ENCODE measurements around the gene CENPB. TPM values are rescaled to one million over a fixed set of nuclear protein-coding genes. Genes with fewer than 3 reads are reported as not detected.

The CENPB gene
- total RNA-seq, 1 donor from 2014 or later = 87.4 TPM

- TF ChIP-seq CTCF (IDR thresholded peaks at IDR 0.05; ENCODE audit: insufficient read depth, low read length, severe bottlenecking) = peak; percentile 85
- Histone ChIP-seq H3K36me3 (ENCODE audit: control insufficient read depth, insufficient read depth, low read length) (peaks cover 6% of the 10 kb centered on the region), H3K4me3 (ENCODE audit: low read depth, low read length) (no peak overlapping the region), H3K27me3 (ENCODE audit: control insufficient read depth, insufficient read depth, low read length) (no peaks in the 10 kb centered on the region)
- FAIRE-seq (no peak), DNase-seq (ENCODE audit: low read depth) (peak; percentile 63)
These were observed 31.9 kb upstream of the CENPB start for GRCh38 chr20:3818155-3819151.

- no peaks in the 10 kb centered on the region for H3K36me3 ChIP-seq (ENCODE audit: control insufficient read depth, insufficient read depth, low read length)
- no peak overlapping the region for H3K4me3 ChIP-seq (ENCODE audit: low read depth, low read length)
- H3K27me3 ChIP-seq (ENCODE audit: control insufficient read depth, insufficient read depth, low read length) = no peaks in the 10 kb centered on the region
- no peak for DNase-seq (ENCODE audit: low read depth)
- FAIRE-seq = no peak
- no peak for TF ChIP-seq CTCF (IDR thresholded peaks at IDR 0.05; ENCODE audit: insufficient read depth, low read length, severe bottlenecking)
These were observed 29.3 kb upstream of the CENPB start for GRCh38 chr20:3815703-3816315.

DNA sequence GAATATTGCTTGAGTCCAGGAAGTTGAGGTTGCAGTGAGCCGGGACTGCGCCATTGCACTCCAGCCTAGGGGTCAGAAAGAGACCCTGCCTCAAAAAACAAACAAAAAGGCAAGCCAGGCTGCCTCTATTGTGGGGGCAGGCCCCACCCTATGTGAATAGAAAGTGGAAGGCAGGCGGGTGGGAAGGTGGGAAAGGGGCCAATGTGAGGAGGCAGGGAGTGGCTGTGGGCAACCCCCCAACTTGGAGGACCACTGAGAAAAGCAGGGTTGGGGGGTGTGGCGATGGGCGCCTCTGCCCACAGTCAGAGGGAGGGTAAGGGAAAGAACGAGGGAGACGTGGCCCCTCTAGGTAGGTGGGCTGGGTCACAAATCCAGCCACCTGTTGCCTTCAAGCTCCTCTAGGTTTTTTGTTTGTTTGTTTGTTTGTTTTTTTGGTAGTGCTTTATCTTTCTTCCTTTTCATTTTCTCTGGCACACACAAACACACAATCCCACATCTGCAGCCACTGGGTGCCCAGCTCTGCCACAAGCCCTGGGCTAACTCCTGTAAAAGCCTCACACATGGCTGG lies 28.5 kb upstream of the CENPB start:
- TF ChIP-seq CTCF (IDR thresholded peaks at IDR 0.05; ENCODE audit: insufficient read depth, low read length, severe bottlenecking) = no peak
- no peak overlapping the region for H3K4me3 ChIP-seq (ENCODE audit: low read depth, low read length)
- DNase-seq (ENCODE audit: low read depth) (no peak), FAIRE-seq (no peak)
- no peaks in the 10 kb centered on the region for H3K27me3 ChIP-seq (ENCODE audit: control insufficient read depth, insufficient read depth, low read length)
- H3K36me3 ChIP-seq (ENCODE audit: control insufficient read depth, insufficient read depth, low read length) = no peaks in the 10 kb centered on the region

- TF ChIP-seq CTCF (IDR thresholded peaks at IDR 0.05; ENCODE audit: insufficient read depth, low read length, severe bottlenecking) = no peak
- no peaks in the 10 kb centered on the region for H3K36me3 ChIP-seq (ENCODE audit: control insufficient read depth, insufficient read depth, low read length)
- H3K4me3 ChIP-seq (ENCODE audit: low read depth, low read length) = no peak overlapping the region
- FAIRE-seq (no peak), DNase-seq (ENCODE audit: low read depth) (no peak)
- H3K27me3 ChIP-seq (ENCODE audit: control insufficient read depth, insufficient read depth, low read length) = no peaks in the 10 kb centered on the region
These were observed 27.5 kb upstream of the CENPB start for GRCh38 chr20:3813848-3814581.

DNA sequence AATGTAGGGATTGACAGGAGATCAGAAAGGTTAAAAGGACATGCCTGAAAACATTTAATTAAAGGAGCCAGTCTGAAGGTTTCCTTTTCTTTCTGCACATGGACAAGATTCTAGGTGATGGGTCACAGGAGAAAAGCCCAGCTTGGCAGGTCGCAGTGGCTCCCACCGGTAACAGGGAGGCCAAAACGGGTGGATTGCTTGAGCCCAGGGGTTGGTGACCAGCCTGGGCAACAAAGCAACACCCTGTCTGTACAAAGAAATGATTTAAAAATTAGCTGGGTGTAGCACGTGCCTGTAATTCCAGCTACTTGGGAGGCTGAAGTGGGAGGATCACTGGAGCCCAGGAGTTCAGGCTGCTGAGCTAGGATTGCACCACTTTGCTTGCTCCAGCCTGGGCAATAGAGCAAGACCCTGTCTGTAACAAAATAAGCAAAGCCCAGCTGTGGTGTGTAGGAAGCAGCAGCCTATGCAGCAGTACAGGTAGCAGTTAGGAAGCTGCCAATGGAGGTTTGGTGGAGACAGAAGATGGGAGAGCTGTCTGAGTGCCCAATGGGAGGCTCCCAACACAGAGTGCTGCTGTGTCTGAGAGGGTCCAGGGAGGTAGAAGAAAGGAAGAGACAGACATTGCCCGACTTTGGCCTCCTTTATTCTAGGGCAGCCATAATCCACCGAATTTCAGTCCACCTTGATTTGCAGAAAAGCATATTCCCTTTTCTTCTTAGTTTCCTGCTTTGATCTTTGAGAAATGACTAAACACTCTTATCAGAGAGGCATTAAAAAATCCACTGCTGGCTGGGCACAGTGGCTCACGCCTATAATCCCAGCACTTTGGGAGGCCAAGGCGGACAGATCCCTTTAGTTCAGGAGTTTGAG lies 26.7 kb upstream of the CENPB start:
- FAIRE-seq = no peak
- Histone ChIP-seq H3K36me3 (ENCODE audit: control insufficient read depth, insufficient read depth, low read length) (no peaks in the 10 kb centered on the region), H3K4me3 (ENCODE audit: low read depth, low read length) (no peak overlapping the region), H3K27me3 (ENCODE audit: control insufficient read depth, insufficient read depth, low read length) (no peaks in the 10 kb centered on the region)
- no peak for TF ChIP-seq CTCF (IDR thresholded peaks at IDR 0.05; ENCODE audit: insufficient read depth, low read length, severe bottlenecking)
- DNase-seq (ENCODE audit: low read depth) = no peak

All from bronchial epithelial cell (primary cell).